Stimulated activated naive CD8-positive, alpha-beta T cell treated with anti-CD3 and anti-CD28 coated beads, Interleukin-15, Interleukin-2, amounts not matched to agents 100 ng/mL and 50 ng/mL, for 24 hours (primary cell): ENCODE measurements around the gene TLE2.
"Not testable (repeated sequence)": the region's sequence is repeated elsewhere in the genome, so short reads cannot be mapped to it uniquely, and the experiment has no call there.

Experiments used
- H3K27ac Mint-ChIP-seq: one replicate; pipeline ENCODE4 v1.8.0; 2021; ENCODE audit warnings: mild to moderate bottlenecking, mixed read lengths
- H3K27me3 Mint-ChIP-seq: one replicate; pipeline ENCODE4 v1.8.0; 2021; ENCODE audit warnings: mixed read lengths
- H3K36me3 Mint-ChIP-seq: one replicate; pipeline ENCODE4 v1.8.0; 2021; ENCODE audit warnings: low read depth, mixed read lengths
- H3K4me1 Mint-ChIP-seq: one replicate; pipeline ENCODE4 v1.8.0; 2021; ENCODE audit warnings: low read depth, mixed read lengths
- H3K4me3 Mint-ChIP-seq: one replicate; pipeline ENCODE4 v1.8.0; 2021; ENCODE audit warnings: mild to moderate bottlenecking, mixed read lengths
- H3K9me3 Mint-ChIP-seq: one replicate; pipeline ENCODE4 v1.8.0; 2021; ENCODE audit warnings: mixed read lengths

Gene TLE2

GRCh38 chr19:3015126-3016057 lies 13.7 kb downstream of the TLE2 start:
- H3K27me3 Mint-ChIP-seq: no peaks in the 10 kb centered on the region
- no peak overlapping the region for H3K27ac Mint-ChIP-seq

GRCh38 chr19:3014135-3014534 lies 14.9 kb downstream of the TLE2 start:
- Mint-ChIP-seq H3K9me3 (no peaks in the 10 kb centered on the region), H3K36me3 (no peaks in the 10 kb centered on the region), H3K4me1 (no peaks in the 10 kb centered on the region), H3K27ac (no peak overlapping the region), H3K27me3 (no peaks in the 10 kb centered on the region), H3K4me3 (no peak overlapping the region)

More at GRCh38 chr19:3015126-3016057, 13.7 kb downstream of the TLE2 start:
- no peaks in the 10 kb centered on the region for H3K36me3 Mint-ChIP-seq
- H3K4me1 Mint-ChIP-seq: no peaks in the 10 kb centered on the region
- H3K9me3 Mint-ChIP-seq: no peaks in the 10 kb centered on the region
- no peak overlapping the region for H3K4me3 Mint-ChIP-seq

- no peak overlapping the region for H3K4me3 Mint-ChIP-seq
- no peaks in the 10 kb centered on the region for H3K9me3 Mint-ChIP-seq
- H3K27me3 Mint-ChIP-seq: no peaks in the 10 kb centered on the region
- no peaks in the 10 kb centered on the region for H3K36me3 Mint-ChIP-seq
- no peak overlapping the region for H3K27ac Mint-ChIP-seq
- no peaks in the 10 kb centered on the region for H3K4me1 Mint-ChIP-seq
Measured at GRCh38 chr19:3013263-3013725, 15.8 kb downstream of the TLE2 start.

GRCh38 chr19:3012621-3013262 lies 16.3 kb downstream of the TLE2 start:
- no peak overlapping the region for H3K4me3 Mint-ChIP-seq
- H3K36me3 Mint-ChIP-seq: no peaks in the 10 kb centered on the region
- H3K4me1 Mint-ChIP-seq: no peaks in the 10 kb centered on the region
- H3K27me3 Mint-ChIP-seq: no peaks in the 10 kb centered on the region
- H3K27ac Mint-ChIP-seq: no peak overlapping the region
- no peaks in the 10 kb centered on the region for H3K9me3 Mint-ChIP-seq

GRCh38 chr19:3012059-3012458 lies 17.0 kb downstream of the TLE2 start:
- H3K9me3 Mint-ChIP-seq, H3K4me1 Mint-ChIP-seq: not testable (repeated sequence)

GRCh38 chr19:3010871-3011270 lies 18.2 kb downstream of the TLE2 start:
- no peaks in the 10 kb centered on the region for H3K27me3 Mint-ChIP-seq
- H3K36me3 Mint-ChIP-seq: no peaks in the 10 kb centered on the region
- no peak overlapping the region for H3K27ac Mint-ChIP-seq
- H3K9me3 Mint-ChIP-seq: no peaks in the 10 kb centered on the region
- no peaks in the 10 kb centered on the region for H3K4me1 Mint-ChIP-seq
- no peak overlapping the region for H3K4me3 Mint-ChIP-seq

More at GRCh38 chr19:3012059-3012458, 17.0 kb downstream of the TLE2 start:
- H3K36me3 Mint-ChIP-seq, H3K27me3 Mint-ChIP-seq, H3K4me3 Mint-ChIP-seq, H3K27ac Mint-ChIP-seq: not testable (repeated sequence)

GRCh38 chr19:3008994-3009393 lies 20.1 kb downstream of the TLE2 start:
- H3K36me3 Mint-ChIP-seq: no peaks in the 10 kb centered on the region
- H3K27ac Mint-ChIP-seq: no peak overlapping the region
- H3K4me3 Mint-ChIP-seq: no peak overlapping the region
- H3K4me1 Mint-ChIP-seq: no peaks in the 10 kb centered on the region
- no peaks in the 10 kb centered on the region for H3K27me3 Mint-ChIP-seq
- H3K9me3 Mint-ChIP-seq: no peaks in the 10 kb centered on the region

GRCh38 chr19:3007975-3008374 lies 21.1 kb downstream of the TLE2 start:
- Mint-ChIP-seq H3K4me1 (no peaks in the 10 kb centered on the region), H3K27ac (no peak overlapping the region), H3K4me3 (no peak overlapping the region), H3K9me3 (no peaks in the 10 kb centered on the region), H3K36me3 (no peaks in the 10 kb centered on the region), H3K27me3 (no peaks in the 10 kb centered on the region)

- no peak overlapping the region for H3K4me3 Mint-ChIP-seq
- H3K9me3 Mint-ChIP-seq: no peaks in the 10 kb centered on the region
- H3K4me1 Mint-ChIP-seq: no peaks in the 10 kb centered on the region
- H3K36me3 Mint-ChIP-seq: no peaks in the 10 kb centered on the region
- H3K27me3 Mint-ChIP-seq: no peaks in the 10 kb centered on the region
- no peak overlapping the region for H3K27ac Mint-ChIP-seq
Measured at GRCh38 chr19:3006075-3006767, 22.9 kb downstream of the TLE2 start.

GRCh38 chr19:3005345-3005744 lies 23.7 kb downstream of the TLE2 start:
- Mint-ChIP-seq H3K27me3 (no peaks in the 10 kb centered on the region), H3K27ac (no peak overlapping the region), H3K4me1 (no peaks in the 10 kb centered on the region), H3K9me3 (no peaks in the 10 kb centered on the region), H3K4me3 (no peak overlapping the region), H3K36me3 (no peaks in the 10 kb centered on the region)

- Mint-ChIP-seq H3K27ac (no peak overlapping the region), H3K36me3 (no peaks in the 10 kb centered on the region), H3K27me3 (no peaks in the 10 kb centered on the region), H3K4me1 (no peaks in the 10 kb centered on the region), H3K4me3 (no peak overlapping the region), H3K9me3 (no peaks in the 10 kb centered on the region)
Measured at GRCh38 chr19:3004522-3004921, 24.6 kb downstream of the TLE2 start.

GRCh38 chr19:3003046-3003445 lies 26.0 kb downstream of the TLE2 start:
- Mint-ChIP-seq H3K4me3 (no peak overlapping the region), H3K27ac (no peak overlapping the region), H3K9me3 (no peaks in the 10 kb centered on the region), H3K36me3 (no peaks in the 10 kb centered on the region), H3K27me3 (no peaks in the 10 kb centered on the region), H3K4me1 (no peaks in the 10 kb centered on the region)

GRCh38 chr19:3001235-3001800 lies 27.8 kb downstream of the TLE2 start:
- Mint-ChIP-seq H3K36me3 (no peaks in the 10 kb centered on the region), H3K9me3 (no peaks in the 10 kb centered on the region), H3K27ac (no peak overlapping the region), H3K27me3 (no peaks in the 10 kb centered on the region), H3K4me3 (no peak overlapping the region), H3K4me1 (no peaks in the 10 kb centered on the region)

- Mint-ChIP-seq H3K27me3 (no peaks in the 10 kb centered on the region), H3K4me3 (no peak overlapping the region), H3K36me3 (no peaks in the 10 kb centered on the region), H3K9me3 (no peaks in the 10 kb centered on the region), H3K27ac (no peak overlapping the region), H3K4me1 (no peaks in the 10 kb centered on the region)
Measured at GRCh38 chr19:2998642-2999041, 30.4 kb downstream of the TLE2 start.

- Mint-ChIP-seq H3K4me1 (no peaks in the 10 kb centered on the region), H3K36me3 (no peaks in the 10 kb centered on the region)
Measured at GRCh38 chr19:2997720-2998119, 31.4 kb downstream of the TLE2 start.

More at GRCh38 chr19:2997720-2998119, 31.4 kb downstream of the TLE2 start:
- Mint-ChIP-seq H3K27me3 (no peaks in the 10 kb centered on the region), H3K4me3 (no peak overlapping the region), H3K27ac (no peak overlapping the region), H3K9me3 (no peaks in the 10 kb centered on the region)
